ENCODE data around the gene IFITM10.

IFITM10 gene

DNA sequence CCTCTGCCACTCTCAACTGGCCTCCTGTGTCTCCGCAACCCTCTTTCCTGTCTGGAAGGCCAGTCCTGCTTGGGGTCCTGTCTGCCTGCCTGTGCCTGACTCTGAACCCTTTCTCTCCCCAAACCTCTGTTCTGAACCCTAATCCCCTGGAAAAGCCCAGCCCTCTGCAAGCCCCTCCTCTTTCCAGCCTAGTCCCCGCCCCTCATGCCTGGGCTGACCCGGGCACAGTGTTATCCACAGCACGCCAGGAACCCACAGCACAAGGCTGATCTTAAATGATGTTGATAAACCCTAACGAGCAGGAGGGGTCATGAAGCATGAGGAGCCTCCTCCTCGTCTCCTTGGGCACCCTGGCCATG lies at the start of gene IFITM10:
Gene IFITM10, minus strand, starts transcription at position 115 of the 359 bp plus-strand sequence. CDS start 153 bp downstream, outside the sequence.
- H3K27me3 ChIP-seq (ENCODE audit: insufficient read depth, insufficient read length), result peaks cover 27% of the 10 kb centered on the region
- peaks cover 37% of the 10 kb centered on the region for H3K36me3 ChIP-seq (ENCODE audit: insufficient read depth, insufficient read length, low read length)
- TF ChIP-seq SUZ12 (IDR thresholded peaks at IDR 0.05; ENCODE audit: extremely low read depth, insufficient read depth, insufficient read length) (no peak), ZNF274 (IDR thresholded peaks at IDR 0.05; ENCODE audit: low read depth, low read length) (no peak), YY1 (IDR thresholded peaks at IDR 0.05; ENCODE audit: insufficient read depth, insufficient read length) (no peak)
- no peak for DNase-seq (ENCODE audit: low read depth, low spot score)
- peak within 1 kb of the TSS; percentile 66 for H3K9ac ChIP-seq (ENCODE audit: insufficient read length, low read depth)
- H3K4me3 ChIP-seq (ENCODE audit: insufficient read length, low read depth), result peak within 1 kb of the TSS; percentile 18
- H3K9me3 ChIP-seq (ENCODE audit: insufficient read depth, low read length), result peaks cover 5% of the 10 kb centered on the region; the same call in 1 of the 2 replicates
- H3K4me1 ChIP-seq (ENCODE audit: insufficient read depth, insufficient read length), result peaks cover 18% of the 10 kb centered on the region

DNA sequence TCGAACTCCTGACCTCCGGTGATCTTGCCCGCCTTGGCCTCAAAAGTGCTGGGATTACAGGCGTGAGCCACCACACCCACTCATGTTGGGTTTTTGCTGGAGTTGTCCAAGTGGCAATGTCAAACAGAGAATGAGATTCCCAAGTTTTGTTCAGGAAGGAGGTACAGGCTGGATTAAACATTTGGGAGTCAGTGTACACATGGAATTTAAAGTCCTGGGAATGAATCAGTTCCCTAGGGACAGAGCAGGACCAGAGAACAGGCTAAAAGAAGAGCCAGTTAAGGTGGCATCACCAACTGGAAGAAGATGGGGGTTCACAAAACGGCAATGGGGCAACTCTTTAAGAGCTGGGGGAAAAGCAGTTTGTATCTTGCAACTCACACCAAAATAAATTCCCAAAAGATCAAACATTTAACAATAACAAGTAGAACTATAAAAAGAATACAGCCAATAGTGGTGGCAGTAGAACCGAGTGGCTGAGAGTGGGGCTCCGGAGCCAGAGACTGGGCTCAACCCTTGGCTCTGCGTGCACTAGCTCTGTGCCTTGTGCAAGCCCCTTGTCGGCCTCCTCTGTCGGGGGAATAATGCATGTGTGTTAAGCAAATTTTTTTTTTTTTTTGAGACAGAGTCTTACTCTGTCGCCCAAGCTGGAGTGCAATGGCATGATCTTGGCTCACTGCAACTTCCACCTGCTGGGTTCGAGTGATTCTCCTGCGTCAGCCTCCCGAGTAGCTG lies 47.2 kb upstream of the IFITM10 start:
- H3K4me1 ChIP-seq (ENCODE audit: insufficient read depth, insufficient read length), result no peaks in the 10 kb centered on the region
- H3K9me3 ChIP-seq (ENCODE audit: insufficient read depth, low read length), result no peaks in the 10 kb centered on the region
- TF ChIP-seq SUZ12 (IDR thresholded peaks at IDR 0.05; ENCODE audit: extremely low read depth, insufficient read depth, insufficient read length), result no peak
- TF ChIP-seq YY1 (IDR thresholded peaks at IDR 0.05; ENCODE audit: insufficient read depth, insufficient read length), result no peak
- no peak for TF ChIP-seq ZNF274 (IDR thresholded peaks at IDR 0.05; ENCODE audit: low read depth, low read length)
- no peak overlapping the region for H3K9ac ChIP-seq (ENCODE audit: insufficient read length, low read depth)
- no peaks in the 10 kb centered on the region for H3K27me3 ChIP-seq (ENCODE audit: insufficient read depth, insufficient read length)
- DNase-seq (ENCODE audit: low read depth, low spot score), result no peak
- no peak overlapping the region for H3K4me3 ChIP-seq (ENCODE audit: insufficient read length, low read depth)
- H3K36me3 ChIP-seq (ENCODE audit: insufficient read depth, insufficient read length, low read length), result no peaks in the 10 kb centered on the region

GRCh38 chr11:1796413-1797011 lies 46.1 kb upstream of the IFITM10 start:
- no peaks in the 10 kb centered on the region for H3K27me3 ChIP-seq (ENCODE audit: insufficient read depth, insufficient read length)
- no peak for DNase-seq (ENCODE audit: low read depth, low spot score)
- TF ChIP-seq ZNF274 (IDR thresholded peaks at IDR 0.05; ENCODE audit: low read depth, low read length), result no peak

DNA sequence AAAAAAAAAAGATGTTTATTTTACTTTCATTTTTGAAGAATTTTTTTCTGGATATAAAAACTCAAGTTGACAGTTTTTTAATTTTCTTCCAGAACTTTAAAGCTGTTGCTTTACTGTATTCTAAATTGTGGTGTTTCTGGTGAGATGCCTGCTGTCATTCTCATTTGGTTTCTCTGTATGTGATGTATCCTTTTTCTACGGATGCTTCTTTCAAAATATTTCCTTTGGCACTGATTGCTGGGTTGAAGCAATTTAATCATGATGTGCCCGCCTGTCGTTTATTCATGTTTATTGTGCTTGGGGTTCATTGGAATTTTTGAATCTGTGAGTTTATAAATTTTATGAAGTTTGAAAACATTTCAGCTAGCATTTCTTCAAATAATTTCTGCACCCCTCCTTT lies 42.7 kb upstream of the IFITM10 start:
- no peaks in the 10 kb centered on the region for H3K4me1 ChIP-seq (ENCODE audit: insufficient read depth, insufficient read length)
- H3K9ac ChIP-seq (ENCODE audit: insufficient read length, low read depth), result no peak overlapping the region
- H3K36me3 ChIP-seq (ENCODE audit: insufficient read depth, insufficient read length, low read length), result no peaks in the 10 kb centered on the region
- H3K9me3 ChIP-seq (ENCODE audit: insufficient read depth, low read length), result no peaks in the 10 kb centered on the region
- TF ChIP-seq ZNF274 (IDR thresholded peaks at IDR 0.05; ENCODE audit: low read depth, low read length), result no peak
- TF ChIP-seq YY1 (IDR thresholded peaks at IDR 0.05; ENCODE audit: insufficient read depth, insufficient read length), result no peak
- TF ChIP-seq SUZ12 (IDR thresholded peaks at IDR 0.05; ENCODE audit: extremely low read depth, insufficient read depth, insufficient read length), result no peak
- no peaks in the 10 kb centered on the region for H3K27me3 ChIP-seq (ENCODE audit: insufficient read depth, insufficient read length)
- H3K4me3 ChIP-seq (ENCODE audit: insufficient read length, low read depth), result no peak overlapping the region
- no peak for DNase-seq (ENCODE audit: low read depth, low spot score)

More at GRCh38 chr11:1796413-1797011, 46.1 kb upstream of the IFITM10 start:
- no peaks in the 10 kb centered on the region for H3K4me1 ChIP-seq (ENCODE audit: insufficient read depth, insufficient read length)
- no peaks in the 10 kb centered on the region for H3K36me3 ChIP-seq (ENCODE audit: insufficient read depth, insufficient read length, low read length)
- H3K9me3 ChIP-seq (ENCODE audit: insufficient read depth, low read length), result no peaks in the 10 kb centered on the region
- H3K4me3 ChIP-seq (ENCODE audit: insufficient read length, low read depth), result no peak overlapping the region
- no peak overlapping the region for H3K9ac ChIP-seq (ENCODE audit: insufficient read length, low read depth)

- no peaks in the 10 kb centered on the region for H3K4me1 ChIP-seq (ENCODE audit: insufficient read depth, insufficient read length)
- TF ChIP-seq SUZ12 (IDR thresholded peaks at IDR 0.05; ENCODE audit: extremely low read depth, insufficient read depth, insufficient read length) (no peak), ZNF274 (IDR thresholded peaks at IDR 0.05; ENCODE audit: low read depth, low read length) (no peak), YY1 (IDR thresholded peaks at IDR 0.05; ENCODE audit: insufficient read depth, insufficient read length) (no peak)
- no peak overlapping the region for H3K4me3 ChIP-seq (ENCODE audit: insufficient read length, low read depth)
- no peaks in the 10 kb centered on the region for H3K36me3 ChIP-seq (ENCODE audit: insufficient read depth, insufficient read length, low read length)
- no peak for DNase-seq (ENCODE audit: low read depth, low spot score)
- H3K27me3 ChIP-seq (ENCODE audit: insufficient read depth, insufficient read length), result no peaks in the 10 kb centered on the region
- no peak overlapping the region for H3K9ac ChIP-seq (ENCODE audit: insufficient read length, low read depth)
- H3K9me3 ChIP-seq (ENCODE audit: insufficient read depth, low read length), result no peaks in the 10 kb centered on the region
Observed at GRCh38 chr11:1792461-1792860, 42.1 kb upstream of the IFITM10 start.

DNA sequence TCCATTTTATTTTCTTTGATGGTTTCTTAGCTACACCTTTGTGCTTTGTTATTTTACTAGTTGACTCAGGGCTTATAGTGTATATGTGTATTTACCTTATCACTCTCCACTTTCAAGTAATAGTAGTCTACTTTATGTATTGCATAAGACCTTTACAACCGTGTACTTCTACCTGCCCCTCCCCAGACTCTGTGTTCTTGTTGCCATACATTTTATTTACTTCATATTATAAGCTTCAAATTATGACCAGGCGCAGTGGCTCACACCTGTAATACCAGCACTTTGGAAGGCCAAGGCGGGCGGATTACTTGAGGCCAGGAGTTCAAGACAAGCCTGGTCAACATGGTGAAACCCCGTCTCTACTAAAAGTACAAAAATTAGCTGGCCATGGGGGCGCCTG lies 41.5 kb upstream of the IFITM10 start:
- Histone ChIP-seq H3K27me3 (ENCODE audit: insufficient read depth, insufficient read length) (no peaks in the 10 kb centered on the region), H3K36me3 (ENCODE audit: insufficient read depth, insufficient read length, low read length) (no peaks in the 10 kb centered on the region), H3K4me3 (ENCODE audit: insufficient read length, low read depth) (no peak overlapping the region), H3K9ac (ENCODE audit: insufficient read length, low read depth) (no peak overlapping the region), H3K9me3 (ENCODE audit: insufficient read depth, low read length) (no peaks in the 10 kb centered on the region), H3K4me1 (ENCODE audit: insufficient read depth, insufficient read length) (no peaks in the 10 kb centered on the region)
- no peak for DNase-seq (ENCODE audit: low read depth, low spot score)
- TF ChIP-seq YY1 (IDR thresholded peaks at IDR 0.05; ENCODE audit: insufficient read depth, insufficient read length) (no peak), SUZ12 (IDR thresholded peaks at IDR 0.05; ENCODE audit: extremely low read depth, insufficient read depth, insufficient read length) (no peak), ZNF274 (IDR thresholded peaks at IDR 0.05; ENCODE audit: low read depth, low read length) (no peak)

GRCh38 chr11:1786466-1786865 lies 36.1 kb upstream of the IFITM10 start:
- no peak for DNase-seq (ENCODE audit: low read depth, low spot score)
- no peak for TF ChIP-seq SUZ12 (IDR thresholded peaks at IDR 0.05; ENCODE audit: extremely low read depth, insufficient read depth, insufficient read length)
- TF ChIP-seq YY1 (IDR thresholded peaks at IDR 0.05; ENCODE audit: insufficient read depth, insufficient read length), result no peak
- no peak for TF ChIP-seq ZNF274 (IDR thresholded peaks at IDR 0.05; ENCODE audit: low read depth, low read length)
- no peaks in the 10 kb centered on the region for H3K9me3 ChIP-seq (ENCODE audit: insufficient read depth, low read length)
- H3K4me1 ChIP-seq (ENCODE audit: insufficient read depth, insufficient read length), result peaks cover 20% of the 10 kb centered on the region
- no peak overlapping the region for H3K9ac ChIP-seq (ENCODE audit: insufficient read length, low read depth)
- no peaks in the 10 kb centered on the region for H3K27me3 ChIP-seq (ENCODE audit: insufficient read depth, insufficient read length)
- H3K36me3 ChIP-seq (ENCODE audit: insufficient read depth, insufficient read length, low read length), result no peaks in the 10 kb centered on the region
- no peak overlapping the region for H3K4me3 ChIP-seq (ENCODE audit: insufficient read length, low read depth)
